SKM-1 (cell line): ENCODE results near the gene HMGXB4.
"Not testable (repeated sequence)": the region's sequence is repeated elsewhere in the genome, so short reads cannot be mapped to it uniquely, and the experiment has no call there.

ENCODE experiments used
- DNase-seq: peaks from one replicate; lab custom pipeline; 2025; ENCODE audit not compliant: unreplicated experiment; lab: John Stamatoyannopoulos, UW

HMGXB4 gene

GRCh38 chr22:35257321-35258190 lies at the start of gene HMGXB4:
Gene HMGXB4 (plus strand): TSS chr22:35257493. CDS start chr22:35262391, 4,898 bp downstream.
- peak; percentile 54 for DNase-seq

- no peak for DNase-seq
These were observed 49.3 kb upstream of the HMGXB4 start for GRCh38 chr22:35208003-35208402.

- DNase-seq: no peak
These were observed 48.1 kb upstream of the HMGXB4 start for GRCh38 chr22:35209203-35209602.

- DNase-seq: no peak
These were observed 45.3 kb upstream of the HMGXB4 start for GRCh38 chr22:35212009-35212408.

- no peak for DNase-seq
These were observed 44.3 kb upstream of the HMGXB4 start for GRCh38 chr22:35212996-35213395.

- DNase-seq: no peak
These were observed 42.3 kb upstream of the HMGXB4 start for GRCh38 chr22:35214968-35215367.

GRCh38 chr22:35215993-35216392 lies 41.3 kb upstream of the HMGXB4 start:
- DNase-seq: no peak

- no peak for DNase-seq
These were observed 39.8 kb upstream of the HMGXB4 start for GRCh38 chr22:35217527-35217926.

GRCh38 chr22:35218079-35218478 lies 39.2 kb upstream of the HMGXB4 start:
- DNase-seq: no peak

GRCh38 chr22:35219012-35219411 lies 38.3 kb upstream of the HMGXB4 start:
- DNase-seq: no peak

- DNase-seq: no peak
These were observed 37.1 kb upstream of the HMGXB4 start for GRCh38 chr22:35220221-35220620.

- DNase-seq: no peak
These were observed 32.3 kb upstream of the HMGXB4 start for GRCh38 chr22:35225010-35225409.

- DNase-seq: no peak
These were observed 30.2 kb upstream of the HMGXB4 start for GRCh38 chr22:35226958-35227647.

- DNase-seq: no peak
These were observed 27.4 kb upstream of the HMGXB4 start for GRCh38 chr22:35229865-35230264.

- no peak for DNase-seq
These were observed 26.9 kb upstream of the HMGXB4 start for GRCh38 chr22:35230417-35230816.

GRCh38 chr22:35230839-35231584 lies 26.3 kb upstream of the HMGXB4 start:
- DNase-seq: no peak

- DNase-seq: peak; percentile 48
These were observed 25.7 kb upstream of the HMGXB4 start for GRCh38 chr22:35231585-35232084.

GRCh38 chr22:35238749-35239148 lies 18.5 kb upstream of the HMGXB4 start:
- not testable (repeated sequence) for DNase-seq

- not testable (repeated sequence) for DNase-seq
These were observed 12.8 kb upstream of the HMGXB4 start for GRCh38 chr22:35244507-35244906.

GRCh38 chr22:35250156-35250555 lies 7.1 kb upstream of the HMGXB4 start:
- no peak for DNase-seq

- DNase-seq: no peak
These were observed 3.3 kb upstream of the HMGXB4 start for GRCh38 chr22:35253946-35254345.

GRCh38 chr22:35257002-35257320 lies 332 bp upstream of the HMGXB4 start:
- DNase-seq: no peak
